Ascending aorta (tissue), 2 donors: ENCODE results near the gene TMEM145. TPM values are rescaled to one million over a fixed set of nuclear protein-coding genes. Genes with fewer than 3 reads are reported as not detected.

ENCODE experiments used
- DNase-seq, 2 donors: peaks; one replicate each; pipeline ENCODE4 v3.0.0-alpha.2; 2019; ENCODE audit warnings: low spot score in 2 of 2
- H3K27ac ChIP-seq, 2 donors: fragments of 200-600 bp; sonication (generic); one replicate each; pipeline ENCODE4 v1.5.1; 2016 to 2017; ENCODE audit warnings: mild to moderate bottlenecking in 1 of 2
- H3K27me3 ChIP-seq: fragments of 200-600 bp; sonication (generic); one replicate; pipeline ENCODE4 v1.5.1; 2017
- H3K36me3 ChIP-seq, 2 donors: fragments of 200-600 bp; sonication (generic); one replicate each; pipeline ENCODE4 v1.5.1; 2016
- H3K4me1 ChIP-seq, 2 donors: fragments of 200-600 bp; sonication (generic); one replicate each; pipeline ENCODE4 v1.5.1; 2016 to 2017; ENCODE audit warnings: mild to moderate bottlenecking in 1 of 2
- H3K4me3 ChIP-seq, 2 donors: fragments of 200-600 bp; sonication (generic); one replicate each; pipeline ENCODE4 v1.5.1; 2016 to 2017; ENCODE audit warnings: mild to moderate bottlenecking in 1 of 2
- H3K9me3 ChIP-seq, 2 donors: fragments of 200-600 bp; sonication (generic); one replicate each; pipeline ENCODE4 v1.5.1; 2016
- CTCF ChIP-seq, 3 experiments: fragments of 200-600 bp in 2 of 3; fragments of 450-650 bp in 1 of 3; sonication (generic) in 2 of 3; IDR thresholded peaks; one replicate each; pipeline ENCODE4 v1.5.1; 2016 to 2019; ENCODE audit warnings: antibody characterized with exemption in 3 of 3, mild to moderate bottlenecking in 1 of 3, moderate library complexity in 1 of 3
- intact Hi-C: fragments of 100-400 bp; cut with DNase I; formaldehyde crosslinking; loops from one replicate; pipeline ENCODE4 v1.15.1; 2023
- total RNA-seq: library from RNA; depleted of rRNA; stranded (reverse); fragments of >200 nt; gene quantifications from one replicate; pipeline ENCODE4 v1.1.0, GENCODE V29; 2016

Gene TMEM145
- total RNA-seq, 1 donor from 2014 or later = not detected

GRCh38 chr19:42288881-42289555 lies 24.1 kb upstream of the TMEM145 start:
- Histone ChIP-seq H3K4me1 (peaks cover 18 to 25% of the 10 kb centered on the region in 2 donors), H3K27ac (no peak overlapping the region), H3K27me3 (no peaks in the 10 kb centered on the region), H3K9me3 (no peaks in the 10 kb centered on the region), H3K4me3 (no peak overlapping the region), H3K36me3 (peaks cover 70 to 72% of the 10 kb centered on the region in 2 donors)
- intact Hi-C loops = no loop called here
- DNase-seq = no peak
- TF ChIP-seq CTCF (IDR thresholded peaks at IDR 0.05) = no peak

GRCh38 chr19:42289556-42290041 lies 23.5 kb upstream of the TMEM145 start:
- no peaks in the 10 kb centered on the region for H3K27me3 ChIP-seq
- no peak overlapping the region for H3K4me3 ChIP-seq
- no peak for DNase-seq
- peaks cover 17 to 24% of the 10 kb centered on the region in 2 donors for H3K4me1 ChIP-seq
- no peaks in the 10 kb centered on the region for H3K9me3 ChIP-seq
- intact Hi-C loops = no loop called here
- H3K36me3 ChIP-seq = peaks cover 76 to 78% of the 10 kb centered on the region in 2 donors
- H3K27ac ChIP-seq = no peak overlapping the region
- TF ChIP-seq CTCF (IDR thresholded peaks at IDR 0.05) = no peak

GRCh38 chr19:42290136-42290522 lies 23.0 kb upstream of the TMEM145 start:
- TF ChIP-seq CTCF (IDR thresholded peaks at IDR 0.05) = no peak
- no peaks in the 10 kb centered on the region for H3K9me3 ChIP-seq
- H3K27me3 ChIP-seq = no peaks in the 10 kb centered on the region
- DNase-seq = peak in 1 of 2 donors; percentile 60
- no peak overlapping the region for H3K4me3 ChIP-seq
- peaks cover 12 to 19% of the 10 kb centered on the region in 2 donors for H3K4me1 ChIP-seq
- no peak overlapping the region for H3K27ac ChIP-seq
- intact Hi-C loops = no loop called here
- H3K36me3 ChIP-seq = peaks cover 80 to 83% of the 10 kb centered on the region in 2 donors

GRCh38 chr19:42290523-42291434 lies 22.3 kb upstream of the TMEM145 start:
- Histone ChIP-seq H3K27ac (no peak overlapping the region), H3K36me3 (peaks cover 84 to 89% of the 10 kb centered on the region in 2 donors), H3K4me1 (peaks cover 5 to 12% of the 10 kb centered on the region in 2 donors), H3K4me3 (no peak overlapping the region), H3K9me3 (no peaks in the 10 kb centered on the region), H3K27me3 (no peaks in the 10 kb centered on the region)
- peak; percentile 25 to 34 (median 32) for TF ChIP-seq CTCF (IDR thresholded peaks at IDR 0.05)
- intact Hi-C loops = no loop called here
- DNase-seq = peak in 1 of 2 donors; percentile 63

- Histone ChIP-seq H3K27me3 (no peaks in the 10 kb centered on the region), H3K4me3 (no peak overlapping the region), H3K27ac (no peak overlapping the region), H3K9me3 (no peaks in the 10 kb centered on the region), H3K36me3 (peaks cover 84 to 89% of the 10 kb centered on the region in 2 donors), H3K4me1 (peaks cover 0 to 6% of the 10 kb centered on the region in 2 donors)
- TF ChIP-seq CTCF (IDR thresholded peaks at IDR 0.05) = no peak
- intact Hi-C loops = no loop called here
- no peak for DNase-seq
Observed at GRCh38 chr19:42291435-42291810, 21.7 kb upstream of the TMEM145 start.
